Activated CD8-positive, alpha-beta memory T cell treated with anti-CD3 and anti-CD28 coated beads, Interleukin-2, amount 10 ng/mL, durations not matched to agents 7 days and 5 days (primary cell): Measurements from ENCODE around the gene COL13A1. TPM values are rescaled to one million over a fixed set of nuclear protein-coding genes. Genes with fewer than 3 reads are reported as not detected.

Experiments
- ATAC-seq: fragments of 150-1000 bp; cut with Tn5 transposase; one replicate; pipeline ENCODE4 v1.10.0; 2021; ENCODE audit warnings: moderate library complexity
- CTCF ChIA-PET: fragments of 350-600 bp; sonication (Branson Sonifier 250); formaldehyde crosslinking; loops from one replicate; lab custom pipeline; 2021; ENCODE audit warnings: antibody characterized with exemption; lab: Charles Lee
- DNase-seq: peaks from one replicate; pipeline ENCODE4 v3.0.0-alpha.2; 2020
- H3K27ac Mint-ChIP-seq: one replicate; pipeline ENCODE4 v1.8.0; 2021; ENCODE audit warnings: mild to moderate bottlenecking, mixed read lengths
- H3K27me3 Mint-ChIP-seq: one replicate; pipeline ENCODE4 v1.8.0; 2021; ENCODE audit warnings: mixed read lengths
- H3K36me3 Mint-ChIP-seq: one replicate; pipeline ENCODE4 v1.8.0; 2021; ENCODE audit warnings: mild to moderate bottlenecking, mixed read lengths
- H3K4me1 Mint-ChIP-seq: one replicate; pipeline ENCODE4 v1.8.0; 2021; ENCODE audit warnings: mixed read lengths
- H3K4me3 Mint-ChIP-seq: one replicate; pipeline ENCODE4 v1.8.0; 2021; ENCODE audit warnings: mild to moderate bottlenecking, moderate library complexity, mixed read lengths
- H3K9me3 Mint-ChIP-seq: one replicate; pipeline ENCODE4 v1.8.0; 2022; ENCODE audit warnings: low read depth, mixed read lengths
- total RNA-seq, 2 experiments: library from RNA; stranded (reverse); gene quantifications; one replicate each; pipeline ENCODE4 v1.2.3, GENCODE V29; 2021

The COL13A1 gene
- total RNA-seq, 2 experiments from 2014 or later = not detected

DNA sequence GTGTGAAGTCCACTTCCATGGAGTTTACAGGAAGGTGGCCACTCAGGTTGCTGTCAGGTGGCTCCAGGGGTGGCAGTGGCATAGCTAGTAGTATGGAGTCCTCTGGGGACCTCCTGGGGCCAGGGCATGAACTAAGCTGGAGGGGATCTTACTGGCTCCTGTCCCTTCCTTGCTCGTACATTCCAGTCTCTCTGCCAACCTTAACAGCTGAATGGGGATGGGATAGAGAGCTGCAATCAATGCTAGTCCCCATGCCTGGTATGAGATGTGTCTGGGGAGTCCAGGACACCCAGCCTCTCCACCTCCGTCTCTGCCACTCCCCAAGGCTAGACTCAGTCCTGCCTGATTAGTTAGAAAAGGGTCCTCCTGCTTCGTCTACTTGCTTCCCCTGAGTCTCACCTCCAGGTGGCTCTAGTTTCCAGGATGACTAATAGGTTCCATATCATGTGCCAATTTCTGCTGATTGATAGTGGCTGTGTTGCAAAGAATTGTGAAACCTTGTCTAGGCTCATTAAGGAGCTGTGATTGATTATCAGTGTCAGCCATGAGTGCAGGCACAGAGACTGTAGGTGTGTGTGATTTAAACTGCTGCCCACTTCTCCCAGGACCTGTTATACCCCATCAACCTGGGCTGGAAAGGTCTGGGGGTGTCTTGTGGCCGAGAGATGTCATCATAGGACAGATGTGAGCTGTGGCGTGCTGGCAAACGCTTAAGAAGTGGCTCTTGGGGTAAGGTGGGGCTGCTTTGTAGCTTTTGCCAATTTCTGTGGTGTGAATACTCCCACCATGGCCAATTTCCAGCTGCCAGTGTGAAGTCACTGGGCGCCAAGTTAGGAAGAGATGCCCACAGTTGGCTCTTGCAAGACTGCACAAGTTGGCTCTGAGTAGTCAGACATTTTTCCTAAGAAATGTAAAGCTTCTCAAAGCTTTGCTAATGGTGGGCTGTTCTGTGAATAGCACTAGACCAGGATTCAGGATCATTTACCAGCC lies 59.8 kb downstream of the COL13A1 start:
- no peak overlapping the region for H3K4me3 Mint-ChIP-seq
- H3K4me1 Mint-ChIP-seq = peaks cover 5% of the 10 kb centered on the region
- no peaks in the 10 kb centered on the region for H3K36me3 Mint-ChIP-seq
- DNase-seq (no peak), ATAC-seq (peak; percentile 64)
- CTCF ChIA-PET = interaction anchor here (3.7 kb wide), 1 partner anchor 53 kb away, joined by 14 read pairs; no protein-coding TSS in a partner anchor
- H3K27ac Mint-ChIP-seq = no peak overlapping the region
- H3K27me3 Mint-ChIP-seq = peaks cover 2% of the 10 kb centered on the region
- no peaks in the 10 kb centered on the region for H3K9me3 Mint-ChIP-seq

DNA sequence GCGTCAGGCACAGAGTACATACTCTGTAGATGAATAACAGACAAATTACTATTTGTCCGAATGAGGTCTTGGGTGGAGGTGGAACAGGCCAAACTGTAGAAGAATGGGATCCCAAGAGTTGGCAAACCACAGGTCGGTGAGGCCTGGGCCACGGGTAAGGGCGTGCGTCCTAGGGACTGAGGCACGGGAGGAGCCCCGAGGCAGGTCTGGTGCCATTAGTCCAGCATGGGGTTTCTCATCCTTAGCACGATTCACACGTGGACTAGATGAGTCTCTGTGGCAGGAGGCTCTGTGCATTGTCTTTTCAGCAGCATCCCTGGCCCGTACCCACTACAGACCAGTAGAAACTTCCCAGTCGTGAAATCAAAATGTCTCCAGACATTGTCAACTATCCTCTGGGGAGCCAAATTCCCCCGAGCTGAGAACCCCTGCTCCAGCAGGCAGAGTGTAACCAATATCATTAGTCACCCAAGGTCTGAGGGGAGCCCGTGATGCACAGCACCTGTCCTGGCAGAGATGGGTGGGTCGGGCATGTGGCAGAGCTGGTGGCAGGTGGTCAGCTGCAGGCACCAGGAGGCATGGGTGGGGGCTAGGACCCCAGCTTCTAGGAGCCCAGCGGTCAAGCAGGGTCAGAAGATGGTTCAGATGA lies 61.3 kb downstream of the COL13A1 start:
- Mint-ChIP-seq H3K36me3 (no peaks in the 10 kb centered on the region), H3K4me1 (peaks cover 5% of the 10 kb centered on the region), H3K27me3 (peaks cover 2% of the 10 kb centered on the region), H3K4me3 (no peak overlapping the region), H3K27ac (no peak overlapping the region), H3K9me3 (no peaks in the 10 kb centered on the region)
- DNase-seq = no peak
- CTCF ChIA-PET = interaction anchor here (3.7 kb wide), 1 partner anchor 52 kb away, joined by 14 read pairs; no protein-coding TSS in a partner anchor
- no peak for ATAC-seq

DNA sequence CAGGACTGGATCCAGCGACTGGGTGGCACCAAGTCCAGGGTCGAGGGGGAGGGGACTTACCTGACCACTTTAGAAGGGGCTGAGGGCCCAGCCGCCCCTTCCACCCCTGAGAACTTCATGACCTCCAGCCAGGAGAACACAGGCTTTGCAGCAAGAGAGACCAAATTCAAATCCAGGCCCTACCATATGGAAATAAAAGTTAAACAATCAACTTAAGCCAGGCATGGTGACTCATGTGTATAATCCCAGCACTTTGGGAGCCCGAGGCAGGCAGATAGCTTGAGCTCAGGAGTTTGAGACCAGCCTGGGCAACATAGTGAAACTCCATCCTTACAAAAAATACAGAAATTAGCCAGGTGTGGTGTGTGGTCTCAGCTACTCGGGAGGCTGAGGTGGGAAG lies 61.9 kb downstream of the COL13A1 start:
- ATAC-seq = no peak
- H3K4me1 Mint-ChIP-seq = peaks cover 5% of the 10 kb centered on the region
- H3K27ac Mint-ChIP-seq = no peak overlapping the region
- H3K27me3 Mint-ChIP-seq = peaks cover 2% of the 10 kb centered on the region
- no peak overlapping the region for H3K4me3 Mint-ChIP-seq
- no peaks in the 10 kb centered on the region for H3K9me3 Mint-ChIP-seq
- CTCF ChIA-PET = no interaction called here
- no peak for DNase-seq
- H3K36me3 Mint-ChIP-seq = no peaks in the 10 kb centered on the region

DNA sequence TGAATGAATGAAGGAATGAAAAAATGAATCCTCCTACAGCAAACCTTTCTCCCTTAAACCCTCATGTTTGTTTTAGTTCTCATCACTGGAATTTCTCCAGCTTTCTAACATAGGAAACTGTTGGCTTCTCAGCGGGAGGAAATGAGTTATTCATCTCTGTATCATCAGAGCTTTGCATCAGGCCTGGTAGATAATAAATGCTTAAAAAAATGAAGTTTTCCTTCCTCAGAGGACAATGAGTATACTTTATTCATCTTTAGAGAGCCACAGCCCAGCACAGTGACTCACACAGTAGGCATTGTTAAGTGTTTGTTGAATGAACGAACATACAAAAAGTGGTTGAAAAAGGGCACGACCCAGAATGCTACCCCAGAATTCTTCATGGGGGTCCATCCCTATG lies 62.6 kb downstream of the COL13A1 start:
- no peak overlapping the region for H3K4me3 Mint-ChIP-seq
- peaks cover 5% of the 10 kb centered on the region for H3K4me1 Mint-ChIP-seq
- peaks cover 5% of the 10 kb centered on the region for H3K27me3 Mint-ChIP-seq
- ATAC-seq (no peak), DNase-seq (no peak)
- no peaks in the 10 kb centered on the region for H3K36me3 Mint-ChIP-seq
- no peak overlapping the region for H3K27ac Mint-ChIP-seq
- no peaks in the 10 kb centered on the region for H3K9me3 Mint-ChIP-seq
- CTCF ChIA-PET = no interaction called here

DNA sequence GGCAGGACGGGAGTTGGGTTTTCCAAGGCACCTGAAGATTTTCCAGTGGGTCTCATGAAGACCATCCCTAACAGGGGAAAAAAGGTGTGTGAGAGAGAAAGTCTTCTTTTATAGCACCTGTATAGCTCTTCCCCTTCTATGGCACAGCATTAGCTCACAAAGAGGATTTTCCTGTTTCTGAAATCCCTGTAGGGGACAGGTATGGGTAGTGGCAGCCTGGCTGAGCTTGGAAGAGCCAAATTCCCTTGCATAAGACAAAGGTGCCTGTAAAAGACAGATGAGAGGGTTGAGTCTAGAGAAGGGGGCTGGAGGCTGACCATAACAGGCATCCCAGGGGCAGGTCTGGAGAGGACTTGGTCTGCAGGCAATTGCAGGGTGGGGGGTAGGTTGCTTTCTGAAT lies 63.7 kb downstream of the COL13A1 start:
- H3K27me3 Mint-ChIP-seq = peaks cover 9% of the 10 kb centered on the region
- CTCF ChIA-PET = interaction anchor here (0.6 kb wide), 1 partner anchor 50 kb away, joined by 3 read pairs; no protein-coding TSS in a partner anchor
- H3K4me1 Mint-ChIP-seq = peaks cover 5% of the 10 kb centered on the region
- ATAC-seq = no peak
- no peak overlapping the region for H3K27ac Mint-ChIP-seq
- DNase-seq = no peak
- H3K4me3 Mint-ChIP-seq = no peak overlapping the region
- no peaks in the 10 kb centered on the region for H3K9me3 Mint-ChIP-seq
- no peaks in the 10 kb centered on the region for H3K36me3 Mint-ChIP-seq

DNA sequence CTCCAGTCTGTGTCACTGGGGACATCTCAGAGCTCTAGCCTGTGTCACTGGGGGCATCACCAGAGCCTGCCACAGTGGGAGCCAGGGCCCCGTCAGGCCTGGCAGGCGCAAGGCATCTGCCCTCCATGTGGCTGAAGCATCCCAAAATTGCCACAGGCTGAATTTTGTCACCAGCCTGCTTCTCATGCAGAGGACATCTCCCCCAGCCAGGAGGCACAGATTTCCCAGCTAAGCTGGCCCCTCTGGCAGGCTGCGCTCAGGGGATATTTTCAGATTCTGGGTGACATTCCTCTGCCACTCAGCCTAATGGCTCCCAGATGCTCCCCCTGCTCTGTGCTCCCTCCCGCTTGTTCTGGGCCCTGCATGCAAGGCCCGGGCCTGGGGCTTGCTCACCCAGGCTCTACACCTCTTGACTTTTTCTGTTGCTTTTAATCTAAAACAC lies 64.6 kb downstream of the COL13A1 start:
- H3K4me1 Mint-ChIP-seq = peaks cover 5% of the 10 kb centered on the region
- no peak overlapping the region for H3K4me3 Mint-ChIP-seq
- no peak for ATAC-seq

DNA sequence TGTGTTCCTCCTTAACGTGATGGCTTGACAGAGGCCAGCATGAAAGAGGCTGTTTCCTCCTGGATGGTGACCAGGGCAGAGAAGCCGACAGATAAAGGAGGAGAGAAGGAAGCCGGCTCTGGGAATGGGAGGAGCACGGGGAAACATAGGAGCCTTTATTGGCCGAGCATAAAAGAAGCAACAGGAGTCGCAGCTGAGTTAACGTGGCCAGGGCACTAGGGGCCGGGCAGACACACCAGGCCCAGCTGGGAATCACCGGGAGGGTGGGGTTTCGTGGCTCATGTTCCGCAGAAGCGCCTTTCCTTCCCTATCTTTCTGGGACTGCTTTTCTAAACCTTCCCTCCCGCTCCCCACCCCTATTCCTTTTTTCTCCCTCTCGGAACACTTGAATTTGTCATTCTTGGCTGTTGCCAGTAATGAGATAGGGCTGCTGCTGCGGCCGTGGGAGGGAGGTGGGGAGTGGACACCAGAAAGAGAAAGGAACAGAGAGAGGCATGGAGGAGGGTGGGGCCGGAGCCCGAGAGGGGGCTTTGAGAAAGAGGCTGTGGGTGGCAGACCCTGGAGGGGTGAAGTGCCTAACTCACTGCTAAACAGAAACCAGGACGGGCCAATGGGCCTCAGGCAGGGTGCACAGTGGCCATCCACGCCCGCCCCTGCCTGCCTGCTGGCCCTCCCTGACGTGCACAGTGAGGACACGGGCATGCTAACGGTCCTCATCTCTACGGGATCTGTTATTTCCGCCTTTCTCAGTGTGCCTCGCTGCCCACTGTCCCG lies 65.2 kb downstream of the COL13A1 start:
- no peaks in the 10 kb centered on the region for H3K9me3 Mint-ChIP-seq
- DNase-seq (no peak), ATAC-seq (no peak)
- CTCF ChIA-PET = no interaction called here
- H3K36me3 Mint-ChIP-seq = no peaks in the 10 kb centered on the region
- H3K27ac Mint-ChIP-seq = no peak overlapping the region
- no peak overlapping the region for H3K4me3 Mint-ChIP-seq
- H3K4me1 Mint-ChIP-seq = no peaks in the 10 kb centered on the region
- H3K27me3 Mint-ChIP-seq = peaks cover 11% of the 10 kb centered on the region

More for the DNA sequence above, 64.6 kb downstream of the COL13A1 start:
- Mint-ChIP-seq H3K27me3 (peaks cover 11% of the 10 kb centered on the region), H3K27ac (no peak overlapping the region), H3K9me3 (no peaks in the 10 kb centered on the region), H3K36me3 (no peaks in the 10 kb centered on the region)
- CTCF ChIA-PET = no interaction called here
- no peak for DNase-seq

DNA sequence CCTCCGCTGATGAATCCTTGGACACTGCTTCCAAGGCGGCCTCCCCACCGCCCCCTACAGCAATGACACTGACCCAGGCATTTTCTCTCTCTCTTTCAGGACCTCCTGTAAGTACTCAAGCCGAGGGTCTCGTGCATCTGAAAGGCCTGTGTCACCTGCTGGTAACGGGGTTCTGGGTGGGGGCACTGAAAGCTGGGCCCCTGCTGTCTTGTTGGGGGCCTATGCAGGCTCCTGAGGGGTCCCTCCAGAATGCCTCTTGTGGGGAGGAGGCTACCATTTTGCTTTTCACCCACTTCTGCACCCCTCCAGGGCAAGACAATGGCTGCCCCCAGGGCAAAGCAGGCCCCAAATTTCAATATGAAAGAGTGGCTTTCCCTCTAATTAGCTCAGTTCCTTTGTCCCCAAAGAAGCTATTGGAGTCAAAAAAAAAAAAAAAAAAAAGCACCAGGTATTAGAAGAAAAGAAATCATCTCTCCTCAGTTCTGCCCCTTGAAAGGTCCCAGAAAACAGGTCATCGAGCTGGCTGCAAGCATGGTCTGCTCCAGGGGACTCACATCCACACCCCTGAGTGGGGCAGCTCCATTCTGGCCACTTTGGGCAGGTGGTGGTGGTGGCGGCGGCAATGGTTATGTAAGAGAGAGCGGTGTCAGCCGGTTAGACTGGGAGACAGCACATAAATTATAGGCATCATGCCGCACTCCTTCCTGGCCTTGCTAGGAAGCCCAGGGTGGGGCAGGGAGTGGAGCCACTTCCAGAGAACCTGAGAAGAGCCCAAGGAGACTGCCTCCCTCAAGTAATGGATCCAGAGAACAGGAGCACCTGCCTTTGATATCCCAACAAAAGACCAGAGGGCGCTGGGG lies 66.2 kb downstream of the COL13A1 start:
- CTCF ChIA-PET = interaction anchor here (1.4 kb wide), 1 partner anchor 11 kb away, joined by 3 read pairs; no protein-coding TSS in a partner anchor
- no peaks in the 10 kb centered on the region for H3K36me3 Mint-ChIP-seq
- no peak overlapping the region for H3K4me3 Mint-ChIP-seq
- no peaks in the 10 kb centered on the region for H3K4me1 Mint-ChIP-seq
- H3K9me3 Mint-ChIP-seq = no peaks in the 10 kb centered on the region
- peaks cover 11% of the 10 kb centered on the region for H3K27me3 Mint-ChIP-seq
- DNase-seq = no peak
- no peak for ATAC-seq
- H3K27ac Mint-ChIP-seq = no peak overlapping the region

DNA sequence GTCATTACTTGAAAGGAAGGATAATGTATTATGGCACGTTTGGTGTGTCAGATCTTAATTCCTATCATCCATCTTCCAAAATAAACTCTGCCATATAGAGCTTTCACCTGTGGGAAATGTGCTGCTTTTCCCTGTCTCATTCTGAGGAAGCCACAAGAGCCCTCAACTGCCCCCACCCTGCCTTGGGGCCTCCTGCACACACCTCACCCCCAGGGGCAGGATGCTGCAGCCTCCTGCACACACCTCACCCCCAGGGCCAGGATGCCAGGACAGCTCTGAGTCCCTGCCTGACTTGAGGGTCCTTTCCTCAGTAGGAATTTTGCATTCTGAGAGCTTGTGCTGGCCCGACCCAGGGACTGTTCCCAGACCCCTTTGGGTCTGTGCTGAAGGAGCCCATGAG lies 67.1 kb downstream of the COL13A1 start:
- Mint-ChIP-seq H3K4me1 (no peaks in the 10 kb centered on the region), H3K4me3 (no peak overlapping the region), H3K36me3 (no peaks in the 10 kb centered on the region), H3K27ac (no peak overlapping the region), H3K9me3 (no peaks in the 10 kb centered on the region), H3K27me3 (peaks cover 11% of the 10 kb centered on the region)
- CTCF ChIA-PET = interaction anchor here (1.4 kb wide), 1 partner anchor 10 kb away, joined by 3 read pairs; no protein-coding TSS in a partner anchor
- ATAC-seq (no peak), DNase-seq (no peak)

DNA sequence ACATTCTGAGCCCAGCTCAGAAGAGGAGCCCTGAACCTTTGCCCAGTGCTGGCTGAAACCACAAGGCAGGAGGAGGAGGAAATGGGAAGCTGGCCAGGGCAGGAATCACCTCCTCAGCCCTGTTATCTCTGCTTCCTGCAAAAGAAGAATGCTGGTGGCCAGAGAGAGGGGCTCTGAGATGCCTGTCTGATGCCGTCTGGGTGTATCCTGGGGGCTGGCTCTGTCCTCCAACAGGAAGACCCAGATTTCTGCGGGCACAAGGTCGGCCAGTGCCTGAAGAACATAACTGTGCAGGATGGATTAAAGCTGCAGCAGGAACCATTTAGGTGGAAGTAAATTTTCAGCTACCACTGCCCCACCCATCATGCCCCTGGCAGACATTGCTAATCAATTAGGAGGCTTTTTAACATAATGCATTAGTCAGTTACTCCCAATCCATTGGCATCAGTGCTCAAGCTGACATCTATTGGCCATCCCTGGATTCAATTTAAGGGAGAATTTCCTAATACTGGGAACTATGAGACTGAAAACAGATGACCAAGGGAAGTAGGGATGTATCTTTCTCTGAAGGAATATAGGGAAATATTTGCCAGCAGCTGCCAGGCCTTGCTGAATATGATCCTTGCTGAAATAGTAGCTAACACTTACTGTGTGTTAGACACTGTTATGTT lies 67.7 kb downstream of the COL13A1 start:
- ATAC-seq (no peak), DNase-seq (no peak)
- peaks cover 11% of the 10 kb centered on the region for H3K27me3 Mint-ChIP-seq
- no peak overlapping the region for H3K4me3 Mint-ChIP-seq
- H3K27ac Mint-ChIP-seq = no peak overlapping the region
- no peaks in the 10 kb centered on the region for H3K4me1 Mint-ChIP-seq
- H3K36me3 Mint-ChIP-seq = no peaks in the 10 kb centered on the region
- CTCF ChIA-PET = interaction anchor here (1.4 kb wide), 1 partner anchor 10 kb away, joined by 3 read pairs; no protein-coding TSS in a partner anchor
- H3K9me3 Mint-ChIP-seq = no peaks in the 10 kb centered on the region

DNA sequence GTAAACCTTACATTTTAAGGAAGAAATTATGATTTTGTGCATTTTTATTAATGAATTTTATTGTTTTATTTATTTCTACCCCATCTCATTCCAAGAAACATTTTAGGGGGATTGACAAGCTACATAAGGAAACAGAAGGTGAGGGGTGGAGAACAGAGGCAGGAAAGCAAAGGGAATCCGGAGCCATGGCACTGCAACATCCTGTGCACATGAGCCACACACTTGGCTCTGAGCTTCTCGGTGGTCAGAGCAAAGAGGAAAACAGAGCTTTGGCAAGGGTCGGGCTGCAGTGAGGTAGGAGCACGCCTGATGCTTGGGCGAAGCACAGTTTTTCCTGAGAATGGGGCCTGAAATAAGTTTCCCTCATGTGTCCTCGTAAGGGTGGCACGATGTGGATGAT lies 68.9 kb downstream of the COL13A1 start:
- Mint-ChIP-seq H3K9me3 (no peaks in the 10 kb centered on the region), H3K36me3 (no peaks in the 10 kb centered on the region), H3K27me3 (peaks cover 10% of the 10 kb centered on the region), H3K4me1 (no peaks in the 10 kb centered on the region), H3K4me3 (no peak overlapping the region), H3K27ac (no peak overlapping the region)
- DNase-seq (no peak), ATAC-seq (no peak)
- CTCF ChIA-PET = no interaction called here

DNA sequence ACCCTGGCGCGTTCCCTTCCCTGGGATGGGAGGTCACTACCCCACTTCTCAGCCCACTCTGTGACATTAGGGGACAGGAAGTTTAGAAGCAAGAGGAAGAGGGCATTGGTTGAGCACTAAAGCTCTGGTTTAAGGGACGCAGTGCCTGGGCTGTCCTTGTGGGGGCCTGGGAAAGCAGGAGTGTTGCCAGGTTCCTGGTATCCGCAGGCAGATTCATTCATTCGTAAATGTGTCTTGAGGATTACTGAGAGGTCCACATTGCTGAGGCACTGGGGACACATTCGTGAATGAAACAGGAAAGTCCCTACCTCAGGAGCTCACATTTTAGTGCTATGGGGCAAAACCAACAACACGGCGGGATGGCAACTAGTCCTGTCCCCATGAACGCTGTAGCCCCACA lies 69.4 kb downstream of the COL13A1 start:
- Mint-ChIP-seq H3K9me3 (no peaks in the 10 kb centered on the region), H3K4me3 (no peak overlapping the region), H3K27ac (no peak overlapping the region), H3K27me3 (peaks cover 10% of the 10 kb centered on the region), H3K36me3 (no peaks in the 10 kb centered on the region), H3K4me1 (no peaks in the 10 kb centered on the region)
- CTCF ChIA-PET = no interaction called here
- DNase-seq (no peak), ATAC-seq (no peak)
